H1 (cell line): ENCODE measurements around the gene LYVE1. TPM values are rescaled to one million over a fixed set of nuclear protein-coding genes. Genes with fewer than 3 reads are reported as not detected.

Experiments used
- CTCF ChIA-PET: fragments of 300-600 bp; sonication (Branson Sonifier 250); formaldehyde crosslinking; loops from one replicate; lab custom pipeline; 2021; ENCODE audit not compliant: partially characterized antibody; lab: Charles Lee
- POLR2A ChIA-PET: fragments of 300-600 bp; sonication (Branson Sonifier 250); formaldehyde crosslinking; loops from one replicate; lab custom pipeline; 2021; ENCODE audit warnings: inconsistent platforms; ENCODE audit not compliant: partially characterized antibody; lab: Charles Lee
- DNase-seq, 2 experiments: peaks; one replicate each; pipeline versions ENCODE4 v3.0.0 to v3.0.0-alpha.2; 2010 to 2022; ENCODE audit warnings: low spot score in 2 of 2, low read depth in 1 of 2, mixed read lengths in 1 of 2
- FAIRE-seq: peaks from 2 replicates; lab custom pipeline; 2011; peaks lifted over from hg19 to GRCh38; lab: Jason Lieb, UNC
- H2AFZ ChIP-seq: 2 replicates; pipeline ENCODE4 v1.8.1; 2012; ENCODE audit warnings: low read length, inconsistent platforms
- H2AK5ac ChIP-seq: 2 replicates; pipeline ENCODE4 v1.6.1; 2013; ENCODE audit warnings: low read depth, low read length
- H2BK120ac ChIP-seq: replicated peaks from 2 replicates; pipeline ENCODE3; 2013; ENCODE audit warnings: low read depth, low read length, inconsistent platforms
- H2BK12ac ChIP-seq: 2 replicates; pipeline ENCODE4 v1.6.1; 2013; ENCODE audit warnings: low read depth, low read length
- H2BK15ac ChIP-seq: 2 replicates; pipeline ENCODE4 v1.6.1; 2013; ENCODE audit warnings: low read length
- H2BK20ac ChIP-seq: 2 replicates; pipeline ENCODE4 v1.6.1; 2013; ENCODE audit warnings: low read length
- H2BK5ac ChIP-seq: 2 replicates; pipeline ENCODE4 v1.6.1; 2013; ENCODE audit warnings: low read depth, low read length
- H3K14ac ChIP-seq: 2 replicates; pipeline ENCODE4 v1.6.1; 2013; ENCODE audit warnings: inconsistent platforms; ENCODE audit not compliant: insufficient read length
- H3K18ac ChIP-seq: 2 replicates; pipeline ENCODE4 v1.6.1; 2013; ENCODE audit warnings: low read length; ENCODE audit errors: extremely low read depth
- H3K23ac ChIP-seq: 2 replicates; pipeline ENCODE4 v1.6.1; 2013; ENCODE audit warnings: inconsistent platforms; ENCODE audit not compliant: insufficient read length
- H3K23me2 ChIP-seq: 2 replicates; pipeline ENCODE4 v1.6.1; 2013; ENCODE audit warnings: low read depth, low read length
- H3K27ac ChIP-seq: 2 replicates; pipeline ENCODE4 v1.6.1; 2011; ENCODE audit warnings: low read depth, low read length, inconsistent platforms
- H3K27me3 ChIP-seq, 4 experiments: replicated peaks in 1 of 4; 1 replicate in 1 of 4; 2 replicates in 3 of 4; pipeline versions ENCODE4 v1.6.1 to v1.8.1; 2011 to 2013; ENCODE audit warnings: low read length in 3 of 4, mild to moderate bottlenecking in 3 of 4, inconsistent platforms in 2 of 4, mixed read lengths in 2 of 4, moderate library complexity in 1 of 4; ENCODE audit not compliant: control insufficient read depth in 3 of 4, insufficient read depth in 3 of 4; ENCODE audit errors: extremely low read depth in 1 of 4
- H3K36me3 ChIP-seq, 4 experiments: 2 replicates each; pipeline versions ENCODE4 v1.6.1 to v1.8.1; 2011 to 2013; ENCODE audit warnings: mild to moderate bottlenecking in 4 of 4, low read length in 3 of 4, moderate library complexity in 2 of 4, control low read depth in 1 of 4, inconsistent platforms in 1 of 4; ENCODE audit not compliant: insufficient read depth in 4 of 4, control insufficient read depth in 2 of 4
- H3K4ac ChIP-seq: replicated peaks from 2 replicates; pipeline ENCODE3; 2013; ENCODE audit warnings: low read length, low read depth, mixed read lengths, inconsistent platforms; ENCODE audit not compliant: insufficient read length
- H3K4me1 ChIP-seq, 4 experiments: replicated peaks in 1 of 4; 1 replicate in 1 of 4; 2 replicates in 3 of 4; pipeline versions ENCODE4 v1.6.1 to v1.8.1; 2011 to 2013; ENCODE audit warnings: low read length in 3 of 4, inconsistent platforms in 2 of 4, mixed read lengths in 1 of 4; ENCODE audit not compliant: insufficient read depth in 4 of 4, control insufficient read depth in 3 of 4
- H3K4me2 ChIP-seq, 2 experiments: 2 replicates each; pipeline versions ENCODE4 v1.6.1 to v1.8.1; 2011 to 2013; ENCODE audit warnings: low read depth in 2 of 2, low read length in 2 of 2, control low read depth in 1 of 2, inconsistent platforms in 1 of 2, mild to moderate bottlenecking in 1 of 2; ENCODE audit not compliant: insufficient read depth in 1 of 2
- H3K4me3 ChIP-seq, 4 experiments: fragments of 200-600, 300-600 bp in 1 of 4; sonication (generic), shearing (Covaris generic), sonication (Bioruptor Twin) in 1 of 4; 2 replicates each; pipeline versions ENCODE4 v1.5.1 to v1.8.1; 2011 to 2016; ENCODE audit warnings: low read length in 4 of 4, low read depth in 3 of 4, control low read depth in 2 of 4, inconsistent platforms in 2 of 4, mild to moderate bottlenecking in 2 of 4, mixed read lengths in 1 of 4, moderate library complexity in 1 of 4; ENCODE audit not compliant: insufficient read depth in 2 of 4; ENCODE audit errors: extremely low read depth in 1 of 4
- H3K56ac ChIP-seq: replicated peaks from 2 replicates; pipeline ENCODE3; 2013; ENCODE audit warnings: low read depth, mild to moderate bottlenecking, mixed read lengths, low read length, inconsistent platforms; ENCODE audit not compliant: insufficient read length
- H3K79me1 ChIP-seq: 2 replicates; pipeline ENCODE4 v1.6.1; 2013; ENCODE audit warnings: low read depth, low read length, control low read depth
- H3K79me2 ChIP-seq, 2 experiments: 2 replicates each; pipeline versions ENCODE4 v1.6.1 to v1.8.1; 2012 to 2013; ENCODE audit warnings: low read length in 2 of 2, mild to moderate bottlenecking in 2 of 2, inconsistent platforms in 1 of 2; ENCODE audit not compliant: insufficient read depth in 2 of 2, control insufficient read depth in 1 of 2
- H3K9ac ChIP-seq, 4 experiments: replicated peaks in 1 of 4; 1 replicate in 1 of 4; 2 replicates in 3 of 4; pipeline versions ENCODE4 v1.6.1 to v1.8.1; 2011 to 2013; ENCODE audit warnings: low read depth in 3 of 4, low read length in 3 of 4, control low read depth in 2 of 4, mild to moderate bottlenecking in 2 of 4, moderate library complexity in 2 of 4, inconsistent platforms in 1 of 4; ENCODE audit errors: extremely low read depth in 1 of 4
- H3K9me3 ChIP-seq, 2 experiments: 2 replicates each; pipeline versions ENCODE4 v1.6.1 to v1.8.1; 2012 to 2013; ENCODE audit warnings: mild to moderate bottlenecking in 2 of 2, moderate library complexity in 2 of 2, control low read depth in 1 of 2, inconsistent platforms in 1 of 2, low read depth in 1 of 2, low read length in 1 of 2, mixed read lengths in 1 of 2; ENCODE audit not compliant: insufficient read depth in 2 of 2
- H4K20me1 ChIP-seq, 2 experiments: replicated peaks in 1 of 2; 2 replicates each; pipeline versions ENCODE3 to v1.8.1; 2011 to 2013; ENCODE audit warnings: inconsistent platforms in 2 of 2, low read length in 2 of 2, mild to moderate bottlenecking in 1 of 2; ENCODE audit not compliant: insufficient read depth in 2 of 2, control insufficient read depth in 1 of 2
- H4K5ac ChIP-seq: 2 replicates; pipeline ENCODE4 v1.6.1; 2013; ENCODE audit warnings: low read length, low read depth, mixed read lengths, inconsistent platforms; ENCODE audit not compliant: insufficient read length
- H4K8ac ChIP-seq: 2 replicates; pipeline ENCODE4 v1.8.0; 2013; ENCODE audit warnings: mild to moderate bottlenecking, moderate library complexity, low read length, inconsistent platforms; ENCODE audit not compliant: insufficient read depth; ENCODE audit errors: extremely low read depth
- H4K91ac ChIP-seq: replicated peaks from 2 replicates; pipeline ENCODE3; 2013; ENCODE audit warnings: low read length, mixed read lengths, inconsistent platforms; ENCODE audit not compliant: insufficient read length
- MAFK ChIP-seq: IDR thresholded peaks from 2 replicates; pipeline ENCODE4 v1.6.1; 2012; ENCODE audit warnings: low read depth, mild to moderate bottlenecking, improper control_type of control experiment, low read length
- RBBP5 ChIP-seq: IDR thresholded peaks from 2 replicates; pipeline ENCODE4 v1.7.1; 2012; ENCODE audit warnings: low read depth, mild to moderate bottlenecking, inconsistent platforms, low read length, moderate library complexity, borderline replicate concordance
- RNF2 ChIP-seq: fragments of 200-900, 300-1000 bp; sonication (generic); IDR thresholded peaks from 2 replicates; pipeline ENCODE4 v1.7.1; 2016; ENCODE audit warnings: borderline replicate concordance, low read depth, mild to moderate bottlenecking, antibody characterized with exemption, low read length; ENCODE audit not compliant: poor library complexity, severe bottlenecking; ENCODE audit errors: missing control alignments
- SP1 ChIP-seq: IDR thresholded peaks from 2 replicates; pipeline ENCODE4 v1.6.1; 2011; ENCODE audit warnings: low read depth, low read length
- WGBS, 2 experiments: shearing (Covaris generic) in 1 of 2; methylation state at CpG; one replicate each; pipeline versions ENCODE4 v1.1.6 to v1.1.7; 2013 to 2015; ENCODE audit warnings: low lambda C conversion rate in 2 of 2, mixed read lengths in 2 of 2, inconsistent platforms in 1 of 2, low coverage in 1 of 2, missing lambda C conversion rate in 1 of 2; ENCODE audit not compliant: insufficient replicate concordance in 2 of 2, insufficient coverage in 1 of 2, insufficient read length in 1 of 2; ENCODE audit errors: extremely low coverage in 1 of 2, missing lambda C conversion rate in 1 of 2; 5-methylcytosine and 5-hydroxymethylcytosine counted together
- polyA plus RNA-seq, 7 experiments: library from polyadenylated mRNA; depleted of rRNA in 3 of 7; stranded (reverse) in 5 of 7; unstranded in 2 of 7; fragments of >200 nt in 5 of 7; fragments of 200-250 nt in 2 of 7; gene quantifications; 1 replicate in 5 of 7; 2 replicates in 1 of 7; 4 replicates in 1 of 7; pipeline versions ENCODE4 v1.2.1 to v1.2.3, GENCODE V29; 2011 to 2013; ENCODE audit warnings: missing spikeins in 2 of 7, mixed read lengths in 2 of 7
- total RNA-seq: library from RNA; stranded (reverse); fragmentation: NEBNext Ultra II Directional; extraction: Animal tissue kit (Norgen Biotek cat#: 25700); gene quantifications from 2 replicates; pipeline ENCODE4 v1.2.1, GENCODE V29; 2021

The LYVE1 gene
- total and polyA plus RNA-seq, 2 of the 8 experiments (the other 6 are each of a cell fraction or from before 2014, with no cell fraction given) = 0.09 TPM; not detected in 1

- Histone ChIP-seq H3K9ac (no peak overlapping the region), H2BK120ac (peak overlapping the region; percentile 47), H2BK12ac (no peak overlapping the region), H2BK15ac (no peak overlapping the region), H2BK20ac (peak overlapping the region; percentile 3; the same call in 1 of the 2 replicates), H3K9me3 (no peaks in the 10 kb centered on the region), H2AFZ (peak overlapping the region; percentile 78), H3K56ac (no peak overlapping the region), H3K4me3 (0 out of 8 replicates have a peak overlapping the region, but pooled peaks of 1 of the 4 experiments have one; percentile 25), H4K20me1 (no peaks in the 10 kb centered on the region), H3K4me1 (peaks cover 0 to 12% (median 6%) of the 10 kb centered on the region in 4 experiments; a peak in 5 of 7 replicates), H3K79me2 (no peaks in the 10 kb centered on the region), H3K27me3 (no peaks in the 10 kb centered on the region), H4K5ac (no peak overlapping the region), H4K91ac (peak overlapping the region; percentile 31), H3K23me2 (no peaks in the 10 kb centered on the region), H3K27ac (no peak overlapping the region), H4K8ac (no peak overlapping the region), H3K14ac (no peak overlapping the region), H3K23ac (no peak overlapping the region), H2BK5ac (no peak overlapping the region; the same call in 1 of the 2 replicates), H3K18ac (no peak overlapping the region), H3K79me1 (no peaks in the 10 kb centered on the region), H3K4ac (no peak overlapping the region), H3K4me2 (peak overlapping the region; percentile 28 to 56; a peak in 3 of 4 replicates), H2AK5ac (no peak overlapping the region), H3K36me3 (no peaks in the 10 kb centered on the region)
- FAIRE-seq (no peak), DNase-seq (no peak)
- ChIA-PET CTCF (interaction anchor here (1.2 to 6.3 kb wide), 5 partner anchors 12 to 32 kb away, joined by 3 to 29 read pairs (median 4); no protein-coding TSS in a partner anchor), POLR2A (interaction anchor here (1.0 kb wide), 1 partner anchor 15 kb away, joined by 3 read pairs; no protein-coding TSS in a partner anchor)
- no peak for TF ChIP-seq RNF2
- TF ChIP-seq MAFK = peak; percentile 67; the same call in 1 of the 2 replicates
- TF ChIP-seq RBBP5 = 0 out of 2 replicates have a peak, but pooled peaks have one; percentile 42
- 0 out of 2 replicates have a peak, but pooled peaks have one; percentile 40 for TF ChIP-seq SP1
- 33% methylated on average over 6 of the region's 6 CpGs; no CpG with 5 or more reads in 1 of the 2 experiments for WGBS, 2 experiments
Measured at GRCh38 chr11:10605941-10606381, 37.5 kb upstream of the LYVE1 start.
